Measurements from ENCODE around the gene AGR2. TPM values are rescaled to one million over a fixed set of nuclear protein-coding genes. Genes with fewer than 3 reads are reported as not detected.

AGR2 gene
- total and polyA plus RNA-seq, 10 of the 15 experiments (the other 5 are each of a cell fraction or from before 2014, with no cell fraction given), result 0.67 TPM; not detected in 9

DNA sequence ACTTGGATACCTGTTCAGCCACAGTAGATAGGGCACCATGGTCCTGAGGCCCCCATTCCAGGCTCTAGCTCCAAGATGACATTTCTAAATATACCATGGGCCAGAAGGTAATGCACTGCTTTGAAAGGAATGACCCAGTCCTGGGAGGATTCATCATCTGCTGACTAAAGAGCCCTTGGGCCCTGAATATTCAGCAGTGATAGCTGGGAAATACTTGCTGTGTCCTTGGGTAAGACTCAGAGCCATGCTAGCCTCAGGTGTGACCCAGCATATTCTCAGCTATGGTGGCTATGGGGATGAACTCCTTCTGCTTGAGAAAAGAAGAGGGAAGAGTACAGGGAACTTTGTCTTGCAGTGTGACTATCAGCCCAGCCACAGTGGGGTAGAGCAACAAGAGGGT lies 21.3 kb upstream of the AGR2 start:
- Histone ChIP-seq H3K9ac (ENCODE audit: control insufficient read depth, insufficient read depth, low read length) (no peak overlapping the region), H3K27me3 (replicated peaks in 1 of 2; ENCODE audit: control insufficient read depth in 2 of 2, insufficient read depth in 2 of 2, low read length in 1 of 2) (no peaks in the 10 kb centered on the region), H3K79me2 (ENCODE audit: control insufficient read depth, insufficient read depth, low read length) (no peaks in the 10 kb centered on the region), H2AFZ (ENCODE audit: control insufficient read depth, low read depth, low read length) (no peak overlapping the region), H3K27ac (ENCODE audit: control insufficient read depth, insufficient read depth) (no peak overlapping the region), H3K4me3 (no peak overlapping the region), H4K20me1 (ENCODE audit: control insufficient read depth, insufficient read depth) (no peaks in the 10 kb centered on the region), H3K36me3 (ENCODE audit: control insufficient read depth in 2 of 2, insufficient read depth in 2 of 2, low read length in 1 of 2) (no peaks in the 10 kb centered on the region), H3K4me1 (ENCODE audit: control insufficient read depth, insufficient read depth, low read length) (no peaks in the 10 kb centered on the region), H3K9me3 (replicated peaks; ENCODE audit: control insufficient read depth, insufficient read depth, low read length) (no peaks in the 10 kb centered on the region), H3K4me2 (ENCODE audit: control insufficient read depth, insufficient read depth) (no peak overlapping the region)
- DNase-seq (ENCODE audit: low read depth, low spot score), result no peak
- in situ Hi-C loops (cut with MboI), result no loop called here
- intact Hi-C loops (cut with micrococcal nuclease; ENCODE audit: unreplicated experiment), result no loop called here
- ChIA-PET SMC1A (ENCODE audit: uncharacterized antibody, unreplicated experiment) (no interaction called here), RAD21 (ENCODE audit: unreplicated experiment) (no interaction called here), CTCF (no interaction called here), POLR2A (no interaction called here)
- FAIRE-seq, result no peak
- TF ChIP-seq, protein P1, sequence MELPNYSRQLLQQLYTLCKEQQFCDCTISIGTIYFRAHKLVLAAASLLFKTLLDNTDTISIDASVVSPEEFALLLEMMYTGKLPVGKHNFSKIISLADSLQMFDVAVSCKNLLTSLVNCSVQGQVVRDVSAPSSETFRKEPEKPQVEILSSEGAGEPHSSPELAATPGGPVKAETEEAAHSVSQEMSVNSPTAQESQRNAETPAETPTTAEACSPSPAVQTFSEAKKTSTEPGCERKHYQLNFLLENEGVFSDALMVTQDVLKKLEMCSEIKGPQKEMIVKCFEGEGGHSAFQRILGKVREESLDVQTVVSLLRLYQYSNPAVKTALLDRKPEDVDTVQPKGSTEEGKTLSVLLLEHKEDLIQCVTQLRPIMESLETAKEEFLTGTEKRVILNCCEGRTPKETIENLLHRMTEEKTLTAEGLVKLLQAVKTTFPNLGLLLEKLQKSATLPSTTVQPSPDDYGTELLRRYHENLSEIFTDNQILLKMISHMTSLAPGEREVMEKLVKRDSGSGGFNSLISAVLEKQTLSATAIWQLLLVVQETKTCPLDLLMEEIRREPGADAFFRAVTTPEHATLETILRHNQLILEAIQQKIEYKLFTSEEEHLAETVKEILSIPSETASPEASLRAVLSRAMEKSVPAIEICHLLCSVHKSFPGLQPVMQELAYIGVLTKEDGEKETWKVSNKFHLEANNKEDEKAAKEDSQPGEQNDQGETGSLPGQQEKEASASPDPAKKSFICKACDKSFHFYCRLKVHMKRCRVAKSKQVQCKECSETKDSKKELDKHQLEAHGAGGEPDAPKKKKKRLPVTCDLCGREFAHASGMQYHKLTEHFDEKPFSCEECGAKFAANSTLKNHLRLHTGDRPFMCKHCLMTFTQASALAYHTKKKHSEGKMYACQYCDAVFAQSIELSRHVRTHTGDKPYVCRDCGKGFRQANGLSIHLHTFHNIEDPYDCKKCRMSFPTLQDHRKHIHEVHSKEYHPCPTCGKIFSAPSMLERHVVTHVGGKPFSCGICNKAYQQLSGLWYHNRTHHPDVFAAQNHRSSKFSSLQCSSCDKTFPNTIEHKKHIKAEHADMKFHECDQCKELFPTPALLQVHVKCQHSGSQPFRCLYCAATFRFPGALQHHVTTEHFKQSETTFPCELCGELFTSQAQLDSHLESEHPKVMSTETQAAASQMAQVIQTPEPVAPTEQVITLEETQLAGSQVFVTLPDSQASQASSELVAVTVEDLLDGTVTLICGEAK (IDR thresholded peaks at IDR 0.05; ENCODE audit: borderline replicate concordance), result no peak
- no peak for TF ChIP-seq CHD1 (IDR thresholded peaks at IDR 0.05; ENCODE audit: low read depth, low read length)
- TF ChIP-seq RAD51 (IDR thresholded peaks at IDR 0.05), result no peak
- BruUV-seq (replicated peaks), result no TSS peak
- no peak for ATAC-seq

GRCh38 chr7:16822029-16822428 lies 17.2 kb upstream of the AGR2 start:
- FAIRE-seq (no peak), ATAC-seq (no peak), DNase-seq (ENCODE audit: low read depth, low spot score) (no peak)
- Histone ChIP-seq H3K4me3 (no peak overlapping the region), H4K20me1 (ENCODE audit: control insufficient read depth, insufficient read depth) (no peaks in the 10 kb centered on the region), H3K79me2 (ENCODE audit: control insufficient read depth, insufficient read depth, low read length) (no peaks in the 10 kb centered on the region), H3K36me3 (ENCODE audit: control insufficient read depth in 2 of 2, insufficient read depth in 2 of 2, low read length in 1 of 2) (no peaks in the 10 kb centered on the region), H3K9me3 (replicated peaks; ENCODE audit: control insufficient read depth, insufficient read depth, low read length) (no peaks in the 10 kb centered on the region), H3K9ac (ENCODE audit: control insufficient read depth, insufficient read depth, low read length) (no peak overlapping the region), H3K27me3 (replicated peaks in 1 of 2; ENCODE audit: control insufficient read depth in 2 of 2, insufficient read depth in 2 of 2, low read length in 1 of 2) (no peaks in the 10 kb centered on the region), H3K4me1 (ENCODE audit: control insufficient read depth, insufficient read depth, low read length) (no peaks in the 10 kb centered on the region), H2AFZ (ENCODE audit: control insufficient read depth, low read depth, low read length) (no peak overlapping the region), H3K4me2 (ENCODE audit: control insufficient read depth, insufficient read depth) (no peak overlapping the region), H3K27ac (ENCODE audit: control insufficient read depth, insufficient read depth) (no peak overlapping the region)
- 46% methylated on average over 3 of the region's 3 CpGs for WGBS (ENCODE audit: insufficient coverage, insufficient replicate concordance, low lambda C conversion rate, missing lambda C conversion rate)
- SMC1A ChIA-PET (ENCODE audit: uncharacterized antibody, unreplicated experiment), result no interaction called here
- TF ChIP-seq JUNB (IDR thresholded peaks at IDR 0.05) (no peak), USF2 (IDR thresholded peaks at IDR 0.05; ENCODE audit: borderline replicate concordance, low read depth, low read length) (no peak)
- BruUV-seq (replicated peaks), result no TSS peak
- in situ Hi-C loops (cut with MboI) (no loop called here), intact Hi-C loops (cut with micrococcal nuclease; ENCODE audit: unreplicated experiment) (no loop called here)
- POLR2A ChIA-PET, result no interaction called here
- RAD21 ChIA-PET (ENCODE audit: unreplicated experiment), result no interaction called here
- CTCF ChIA-PET, result interaction anchor here (1.2 kb wide), 1 partner anchor 22 kb away, joined by 4 read pairs; no protein-coding TSS in a partner anchor

Data from GM12878 (cell line).